IMR-90 (cell line): ENCODE measurements around the gene LAMB2. TPM values are rescaled to one million over a fixed set of nuclear protein-coding genes. Genes with fewer than 3 reads are reported as not detected.

Experiments
- ATAC-seq: fragments of 200-7000 bp; cut with Tn5 transposase; 2 replicates; pipeline ENCODE4 v1.9.1; 2020; ENCODE audit warnings: low read depth, mild to moderate bottlenecking, moderate library complexity
- BruUV-seq: library from RNA; stranded (reverse); fragments of 400-500 nt; replicated peaks from 2 replicates; lab custom pipeline; 2021; lab: Mats Ljungman, UMichigan
- CTCF ChIA-PET: fragments of 300-600 bp; formaldehyde crosslinking; extraction: SDS; loops from one replicate; lab custom pipeline; 2021; ENCODE audit warnings: antibody characterized with exemption; lab: Yijun Ruan, JAX
- POLR2A ChIA-PET: fragments of 300-600 bp; sonication (Branson Sonifier 250); formaldehyde crosslinking; loops from one replicate; lab custom pipeline; 2022; ENCODE audit warnings: antibody characterized with exemption; ENCODE audit not compliant: unreplicated experiment; lab: Charles Lee
- DNase-seq: peaks from one replicate; pipeline ENCODE4 v3.0.0; 2013
- H2AFZ ChIP-seq: replicated peaks from 2 replicates; pipeline ENCODE3; 2013; ENCODE audit warnings: low read length, mild to moderate bottlenecking; ENCODE audit not compliant: poor library complexity
- H2AK5ac ChIP-seq: 2 replicates; pipeline ENCODE4 v1.6.1; 2013; ENCODE audit warnings: low read depth, low read length, inconsistent platforms
- H2AK9ac ChIP-seq: replicated peaks from 2 replicates; pipeline ENCODE3; 2013; ENCODE audit warnings: mild to moderate bottlenecking, low read depth, low read length, moderate library complexity; ENCODE audit not compliant: poor library complexity
- H2BK120ac ChIP-seq: 2 replicates; pipeline ENCODE4 v1.6.1; 2013; ENCODE audit warnings: low read depth, low read length, inconsistent platforms
- H2BK15ac ChIP-seq: 3 replicates; pipeline ENCODE4 v1.6.1; 2013; ENCODE audit warnings: low read depth, low read length, inconsistent platforms
- H2BK20ac ChIP-seq: 2 replicates; pipeline ENCODE4 v1.6.1; 2013; ENCODE audit warnings: low read depth, mild to moderate bottlenecking, inconsistent platforms, low read length, moderate library complexity
- H2BK5ac ChIP-seq: 2 replicates; pipeline ENCODE4 v1.6.1; 2013; ENCODE audit warnings: mild to moderate bottlenecking, low read depth, low read length, inconsistent platforms; ENCODE audit not compliant: poor library complexity, severe bottlenecking
- H3K14ac ChIP-seq: replicated peaks from 2 replicates; pipeline ENCODE4 v1.6.1; 2013; ENCODE audit warnings: low read depth, low read length, inconsistent platforms
- H3K18ac ChIP-seq: 2 replicates; pipeline ENCODE4 v1.6.1; 2013; ENCODE audit warnings: low read depth, low read length, control low read depth
- H3K23ac ChIP-seq: 2 replicates; pipeline ENCODE4 v1.6.1; 2013; ENCODE audit warnings: low read depth, low read length, inconsistent platforms
- H3K27ac ChIP-seq: 2 replicates; pipeline ENCODE4 v1.5.1; 2013; ENCODE audit warnings: mild to moderate bottlenecking, control low read depth, low read length; ENCODE audit not compliant: insufficient read depth
- H3K27me3 ChIP-seq: 2 replicates; pipeline ENCODE4 v1.6.1; 2013; ENCODE audit warnings: low read length; ENCODE audit not compliant: control insufficient read depth, insufficient read depth
- H3K36me3 ChIP-seq: 2 replicates; pipeline ENCODE4 v1.6.1; 2013; ENCODE audit warnings: low read length, mixed read lengths; ENCODE audit not compliant: control insufficient read depth, insufficient read depth
- H3K4ac ChIP-seq: 2 replicates; pipeline ENCODE4 v1.6.1; 2013; ENCODE audit warnings: low read depth, low read length, inconsistent platforms
- H3K4me1 ChIP-seq: 2 replicates; pipeline ENCODE4 v1.6.1; 2013; ENCODE audit warnings: low read length, mixed read lengths; ENCODE audit not compliant: control insufficient read depth, insufficient read depth
- H3K4me2 ChIP-seq: 2 replicates; pipeline ENCODE4 v1.6.1; 2013; ENCODE audit warnings: low read depth, mild to moderate bottlenecking, control low read depth, low read length, moderate library complexity
- H3K4me3 ChIP-seq: 2 replicates; pipeline ENCODE4 v1.5.1; 2013; ENCODE audit warnings: low read depth, mild to moderate bottlenecking, control low read depth, low read length, moderate library complexity; ENCODE audit not compliant: insufficient read depth
- H3K56ac ChIP-seq: 2 replicates; pipeline ENCODE4 v1.6.1; 2013; ENCODE audit warnings: low read length, inconsistent platforms; ENCODE audit not compliant: insufficient read depth; ENCODE audit errors: extremely low read depth
- H3K79me1 ChIP-seq, 2 experiments: 2 replicates each; pipeline ENCODE4 v1.6.1; 2013; ENCODE audit warnings: low read length in 2 of 2, inconsistent platforms in 1 of 2, low read depth in 1 of 2
- H3K9ac ChIP-seq: 2 replicates; pipeline ENCODE4 v1.6.1; 2013; ENCODE audit warnings: low read depth, low read length, control low read depth
- H3K9me1 ChIP-seq: 2 replicates; pipeline ENCODE4 v1.6.1; 2013; ENCODE audit warnings: low read length, inconsistent platforms; ENCODE audit not compliant: insufficient read depth
- H3K9me3 ChIP-seq: 2 replicates; pipeline ENCODE4 v1.6.1; 2013; ENCODE audit warnings: low read length; ENCODE audit not compliant: control insufficient read depth, insufficient read depth
- H4K20me1 ChIP-seq: 2 replicates; pipeline ENCODE4 v1.6.1; 2013; ENCODE audit warnings: low read length, inconsistent platforms; ENCODE audit not compliant: insufficient read depth
- H4K5ac ChIP-seq: 2 replicates; pipeline ENCODE4 v1.6.1; 2013; ENCODE audit warnings: mild to moderate bottlenecking, low read depth, low read length, control low read depth
- H4K8ac ChIP-seq, 2 experiments: 2 replicates each; pipeline ENCODE4 v1.6.1; 2013; ENCODE audit warnings: low read depth in 2 of 2, low read length in 2 of 2, control low read depth in 1 of 2, inconsistent platforms in 1 of 2
- H4K91ac ChIP-seq: 2 replicates; pipeline ENCODE4 v1.6.1; 2013; ENCODE audit warnings: low read depth, low read length, inconsistent platforms; ENCODE audit not compliant: insufficient read depth
- BHLHE40 ChIP-seq: fragments of 150-350 bp; IDR thresholded peaks from 2 replicates; pipeline ENCODE4 v1.6.1; 2016; ENCODE audit warnings: mild to moderate bottlenecking, low read depth, low read length
- MXI1 ChIP-seq: IDR thresholded peaks from 2 replicates; pipeline ENCODE4 v1.6.1; 2012; ENCODE audit warnings: low read depth, mild to moderate bottlenecking, low read length, moderate library complexity, borderline replicate concordance
- POLR2A ChIP-seq: IDR thresholded peaks from 2 replicates; pipeline ENCODE4 v1.6.1; 2012; ENCODE audit warnings: mild to moderate bottlenecking, low read depth, low read length
- WGBS, 2 experiments: methylation state at CpG; one replicate each; pipeline versions ENCODE4 v1.1.5 to v1.1.7; 2013; ENCODE audit warnings: missing lambda C conversion rate in 2 of 2; ENCODE audit not compliant: insufficient read length in 1 of 2; ENCODE audit errors: extremely low coverage in 2 of 2; 5-methylcytosine and 5-hydroxymethylcytosine counted together
- dilution Hi-C: fragments of 300-500 bp; cut with HindIII; formaldehyde crosslinking; loops from one replicate; pipeline ENCODE4 v1.14.3; 2018; ENCODE audit warnings: low sequenced_read_pairs; ENCODE audit not compliant: unreplicated experiment
- in situ Hi-C: fragments of 300-500 bp; cut with MboI; formaldehyde crosslinking; loops from 3 replicates; pipeline ENCODE4 v1.14.3; 2019; ENCODE audit warnings: low sequenced_read_pairs, inconsistent platforms, mixed read lengths
- intact Hi-C: fragments of 100-400 bp; cut with micrococcal nuclease; formaldehyde crosslinking; loops from 2 replicates; pipeline ENCODE4 v1.10.0; 2022
- polyA plus RNA-seq, 3 experiments: library from polyadenylated mRNA; depleted of rRNA; stranded (reverse); fragments of >200 nt; gene quantifications; 2 replicates each; pipeline ENCODE4 v1.2.3, GENCODE V29; 2012; ENCODE audit warnings: low replicate concordance in 1 of 3
- total RNA-seq: library from RNA; depleted of rRNA; stranded (reverse); fragments of >200 nt; gene quantifications from 2 replicates; pipeline ENCODE4 v1.2.3, GENCODE V29; 2012

The LAMB2 gene
- total and polyA plus RNA-seq, 2 of the 4 experiments (the other 2 are of a cell fraction), result 213 to 570 TPM

- intact Hi-C loops (no loop called here), dilution Hi-C loops (no loop called here), in situ Hi-C loops (no loop called here)
- Histone ChIP-seq H2AK5ac (peak overlapping the region; percentile 95; the same call in 1 of the 2 replicates), H3K9ac (peak overlapping the region; percentile 90), H3K27me3 (no peaks in the 10 kb centered on the region), H3K18ac (no peak overlapping the region), H2AFZ (no peak overlapping the region), H2BK15ac (no peak overlapping the region), H3K56ac (peak overlapping the region; percentile 62; the same call in 1 of the 2 replicates), H2BK120ac (no peak overlapping the region), H3K9me3 (no peaks in the 10 kb centered on the region), H3K9me1 (peaks cover 10% of the 10 kb centered on the region; the same call in 1 of the 2 replicates), H4K5ac (no peak overlapping the region), H3K14ac (no peak overlapping the region), H4K20me1 (peaks cover 6% of the 10 kb centered on the region), H4K8ac (peak overlapping the region; percentile 91 to 96; a peak in 2 of 4 replicates), H3K4ac (no peak overlapping the region; the same call in 1 of the 2 replicates), H2AK9ac (peak overlapping the region; percentile 99), H3K36me3 (peaks cover 74% of the 10 kb centered on the region), H3K4me3 (peak overlapping the region; percentile 80), H2BK5ac (peak overlapping the region; percentile 12), H4K91ac (no peak overlapping the region), H3K79me1 (peaks cover 8 to 46% of the 10 kb centered on the region in 2 experiments), H3K4me1 (peaks cover 10% of the 10 kb centered on the region), H3K27ac (peak overlapping the region; percentile 86), H3K23ac (peak overlapping the region; percentile 93; the same call in 1 of the 2 replicates), H3K4me2 (peak overlapping the region; percentile 98), H2BK20ac (no peak overlapping the region)
- no peak for ATAC-seq
- POLR2A ChIA-PET, result interaction anchor here (0.5 kb wide), 1 partner anchor 54 kb away, joined by 4 read pairs; no protein-coding TSS in a partner anchor
- DNase-seq, result peak; percentile 7
- TF ChIP-seq POLR2A (no peak), BHLHE40 (no peak), MXI1 (no peak)
- no TSS peak for BruUV-seq
- CTCF ChIA-PET, result no interaction called here
- 100% methylated on average over 1 of the region's 3 CpGs; no CpG with 5 or more reads in 1 of the 2 experiments for WGBS, 2 experiments
Observed at GRCh38 chr3:49119439-49119838, 13.4 kb downstream of the LAMB2 start.
